Prostate gland (tissue), 2 donors: ENCODE measurements around the gene CHRNG.

ENCODE experiments used
- CTCF ChIP-seq, 4 experiments: fragments of 200-600 bp in 2 of 4; fragments of 450-650 bp in 2 of 4; sonication (generic) in 2 of 4; IDR thresholded peaks; 1 replicate in 3 of 4; 2 replicates in 1 of 4; pipeline ENCODE4 v1.5.1; 2016 to 2019; ENCODE audit warnings: antibody characterized with exemption in 4 of 4, mild to moderate bottlenecking in 2 of 4, moderate library complexity in 2 of 4
- POLR2A ChIP-seq: fragments of 450-650 bp; IDR thresholded peaks from one replicate; pipeline ENCODE4 v1.6.1; 2016; ENCODE audit warnings: antibody characterized with exemption, mild to moderate bottlenecking

- TF ChIP-seq POLR2A: no peak
- TF ChIP-seq CTCF (IDR thresholded peaks at IDR 0.05): no peak
Measured at GRCh38 chr2:232516551-232516950, 22.9 kb upstream of the CHRNG start.
